GM12891 (cell line): ENCODE data around the gene NFKBIE.

Source experiments
- DNase-seq: peaks from one replicate; pipeline ENCODE4 v3.0.0; 2011; ENCODE audit warnings: low spot score; ENCODE audit not compliant: insufficient read length
- FAIRE-seq: peaks from 2 replicates; lab custom pipeline; 2011; peaks lifted over from hg19 to GRCh38; lab: Jason Lieb, UNC
- PAX5 ChIP-seq: IDR thresholded peaks from 2 replicates; pipeline ENCODE4 v1.6.1; 2011; ENCODE audit warnings: low read length, moderate library complexity, mild to moderate bottlenecking; ENCODE audit not compliant: insufficient read depth, severe bottlenecking
- POLR2A ChIP-seq: IDR thresholded peaks from 2 replicates; pipeline ENCODE4 v1.6.1; 2011; ENCODE audit warnings: low read depth, low read length, control low read depth
- POLR2AphosphoS5 ChIP-seq: IDR thresholded peaks from 2 replicates; pipeline ENCODE4 v1.6.1; 2011; ENCODE audit warnings: low read depth, low read length, control low read depth
- POU2F2 ChIP-seq: IDR thresholded peaks from 2 replicates; pipeline ENCODE4 v1.6.1; 2011; ENCODE audit warnings: low read depth, mild to moderate bottlenecking, control low read depth, low read length, moderate library complexity
- SPI1 ChIP-seq: IDR thresholded peaks from 2 replicates; pipeline ENCODE4 v1.6.1; 2011; ENCODE audit warnings: low read depth, low read length, control low read depth
- TAF1 ChIP-seq: IDR thresholded peaks from 2 replicates; pipeline ENCODE4 v1.6.1; 2011; ENCODE audit warnings: low read depth, low read length, control low read depth

The NFKBIE gene

GRCh38 chr6:44255871-44256774 lies 9.2 kb downstream of the NFKBIE start:
- DNase-seq (no peak), FAIRE-seq (peak; percentile 51)
- TF ChIP-seq SPI1 (no peak), POLR2AphosphoS5 (peak; percentile 27; the same call in 1 of the 2 replicates), TAF1 (no peak)

DNA sequence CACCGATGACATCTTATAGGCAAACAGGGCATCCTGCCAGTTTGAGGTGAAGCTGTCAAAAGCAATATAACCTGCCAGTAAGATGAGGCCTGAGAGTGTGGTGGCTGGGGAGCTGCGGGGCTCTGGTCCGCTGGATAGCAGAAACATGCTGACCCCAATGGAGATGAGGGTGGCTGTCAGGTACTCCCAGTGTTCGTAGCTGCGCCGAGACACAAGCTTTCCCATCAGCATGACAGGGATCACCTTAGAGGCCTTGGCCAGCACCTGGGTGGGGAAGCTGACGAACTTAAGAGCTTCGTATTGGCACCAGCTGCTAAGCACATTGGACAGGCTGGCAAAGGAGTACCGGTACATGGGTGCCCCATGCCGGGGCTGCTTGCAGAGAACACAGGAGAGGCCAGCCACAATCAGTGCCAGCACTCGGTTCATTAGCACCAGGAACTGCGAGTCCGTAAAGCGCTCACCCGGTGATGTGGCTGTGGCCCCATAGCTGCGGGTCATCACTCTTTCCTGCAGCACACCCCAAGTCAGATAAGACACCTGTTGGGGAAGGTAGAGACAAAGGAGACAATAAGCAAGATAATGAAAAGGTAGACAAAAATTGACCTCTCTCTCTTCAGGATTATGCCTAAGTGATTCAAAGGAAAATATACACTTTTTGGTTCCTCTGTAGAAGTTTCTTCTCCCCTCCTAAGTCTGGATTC lies 10.1 kb downstream of the NFKBIE start:
- DNase-seq (no peak), FAIRE-seq (no peak)
- 0 out of 2 replicates have a peak, but pooled peaks have one; percentile 4 for TF ChIP-seq TAF1
- peak; percentile 69 for TF ChIP-seq POLR2A
- TF ChIP-seq POU2F2, result peak; percentile 54; the same call in 1 of the 2 replicates
- TF ChIP-seq PAX5, result no peak
- no peak for TF ChIP-seq SPI1
- peak; percentile 98 for TF ChIP-seq POLR2AphosphoS5

DNA sequence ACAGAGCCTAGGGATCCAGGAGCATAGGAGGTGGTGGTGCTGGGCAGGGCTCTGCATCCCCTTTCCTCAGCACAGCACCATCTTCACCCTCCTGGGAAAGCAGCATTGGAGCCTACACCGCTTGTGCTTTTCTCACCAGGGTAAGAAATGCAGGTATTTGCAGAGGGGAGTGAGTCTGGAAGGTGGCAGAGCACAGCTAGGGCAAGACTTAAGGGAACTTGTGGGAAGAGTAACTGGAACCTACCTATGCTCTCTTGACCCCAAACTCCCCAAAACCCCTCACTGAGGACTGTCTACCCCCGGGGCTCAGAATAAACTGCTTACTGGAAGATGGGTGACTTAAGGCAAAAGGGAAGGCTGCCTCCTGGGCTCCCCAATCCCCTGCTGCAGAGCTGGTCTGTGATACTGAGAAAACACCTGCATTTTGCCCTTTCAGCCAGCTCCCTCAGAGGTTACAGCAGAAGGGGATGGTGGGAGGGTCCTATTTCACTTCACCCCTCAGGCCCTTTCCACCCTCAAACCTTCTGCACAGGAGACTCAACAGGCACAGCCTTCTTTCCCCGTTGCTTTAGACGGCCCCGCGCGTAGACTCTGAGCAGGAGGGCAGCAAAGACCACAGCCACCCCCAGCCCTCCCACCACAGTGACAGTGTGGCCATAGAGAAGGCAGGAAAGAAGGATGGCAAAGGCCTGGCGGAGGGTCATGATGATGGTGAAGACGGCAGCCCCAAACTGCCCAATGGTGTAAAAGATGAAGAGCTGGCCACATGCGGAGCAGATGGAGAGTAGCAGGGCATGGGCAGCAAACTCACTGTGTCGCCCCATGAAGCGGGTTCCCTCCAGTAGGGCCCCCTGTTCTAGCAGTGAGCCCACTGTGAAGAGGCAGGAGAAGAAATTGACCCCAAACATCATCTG lies 10.9 kb downstream of the NFKBIE start:
- TF ChIP-seq TAF1 (0 out of 2 replicates have a peak, but pooled peaks have one; percentile 35), POLR2AphosphoS5 (0 out of 2 replicates have a peak, but pooled peaks have one; percentile 5), PAX5 (no peak), POU2F2 (peak; percentile 55), POLR2A (peak; percentile 65), SPI1 (no peak)
- no peak for DNase-seq
- no peak for FAIRE-seq

- DNase-seq (no peak), FAIRE-seq (no peak)
- TF ChIP-seq POLR2AphosphoS5 (peak; percentile 20; the same call in 1 of the 2 replicates), PAX5 (no peak), TAF1 (no peak), SPI1 (no peak), POLR2A (peak; percentile 22; the same call in 1 of the 2 replicates), POU2F2 (peak; percentile 55; the same call in 1 of the 2 replicates)
Measured at GRCh38 chr6:44253307-44254101, 11.8 kb downstream of the NFKBIE start.

GRCh38 chr6:44251576-44252524 lies 13.5 kb downstream of the NFKBIE start:
- FAIRE-seq (no peak), DNase-seq (no peak)
- no peak for TF ChIP-seq PAX5
- TF ChIP-seq POLR2A, result peak; percentile 62; the same call in 1 of the 2 replicates

DNA sequence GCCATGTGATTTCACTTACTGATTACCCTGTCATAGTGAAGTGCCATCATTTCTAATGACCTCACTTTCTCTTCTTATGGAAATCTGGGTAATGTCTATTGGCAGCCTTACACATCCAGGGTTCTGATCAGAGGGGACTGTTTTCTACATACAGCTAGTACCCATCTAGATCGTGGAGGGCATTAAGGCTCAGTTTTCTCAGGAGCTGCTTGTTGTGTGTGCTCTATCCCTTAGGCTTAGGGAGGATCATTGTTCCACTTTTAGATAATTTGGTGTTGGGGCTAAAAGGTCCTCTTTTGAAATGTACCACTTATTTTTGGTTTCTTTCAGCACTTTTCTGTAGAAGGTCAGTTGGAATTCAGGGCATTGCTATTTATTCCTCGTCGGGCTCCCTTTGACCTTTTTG lies 14.6 kb downstream of the NFKBIE start:
- TF ChIP-seq POLR2A (peak; percentile 50), SPI1 (no peak), POLR2AphosphoS5 (peak; percentile 42; the same call in 1 of the 2 replicates), POU2F2 (no peak)
- no peak for FAIRE-seq

DNA sequence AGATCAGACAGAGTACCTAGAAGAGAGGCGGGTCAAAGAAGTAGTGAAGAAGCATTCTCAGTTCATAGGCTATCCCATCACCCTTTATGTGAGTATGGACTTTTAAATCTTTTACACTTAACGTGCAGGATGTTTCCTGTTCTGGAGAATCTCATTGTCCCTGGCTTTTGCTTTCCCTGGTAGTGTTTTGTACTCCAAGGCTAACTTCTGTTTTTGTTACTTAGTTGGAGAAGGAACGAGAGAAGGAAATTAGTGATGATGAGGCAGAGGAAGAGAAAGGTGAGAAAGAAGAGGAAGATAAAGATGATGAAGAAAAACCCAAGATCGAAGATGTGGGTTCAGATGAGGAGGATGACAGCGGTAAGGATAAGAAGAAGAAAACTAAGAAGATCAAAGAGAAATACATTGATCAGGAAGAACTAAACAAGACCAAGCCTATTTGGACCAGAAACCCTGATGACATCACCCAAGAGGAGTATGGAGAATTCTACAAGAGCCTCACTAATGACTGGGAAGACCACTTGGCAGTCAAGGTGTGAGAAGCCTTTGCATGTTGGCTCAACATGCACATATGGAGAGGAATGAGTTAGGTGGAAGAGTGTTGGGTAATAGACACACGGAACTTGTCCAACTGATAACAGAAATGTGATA lies 15.2 kb downstream of the NFKBIE start:
- DNase-seq (no peak), FAIRE-seq (no peak)
- no peak for TF ChIP-seq PAX5

More for the DNA sequence above, 14.6 kb downstream of the NFKBIE start:
- no peak for DNase-seq
